GM23338 (cell line): ENCODE data around the gene ITIH5. TPM values are rescaled to one million over a fixed set of nuclear protein-coding genes. Genes with fewer than 3 reads are reported as not detected.
A peak's percentile ranks its signal among the peaks of the same experiment; 100 is the strongest.

Experiments used
- ATAC-seq: fragments of 200-7000 bp; cut with Tn5 transposase; 3 replicates; pipeline ENCODE4 v1.9.1; 2020
- DNase-seq: peaks from one replicate; pipeline ENCODE4 v3.0.0-alpha.2; 2015; ENCODE audit warnings: low spot score
- H2AFZ ChIP-seq: fragments of 200-600 bp; sonication (generic); 2 replicates; pipeline ENCODE4 v1.8.0; 2016; ENCODE audit warnings: antibody characterized with exemption, mild to moderate bottlenecking, moderate library complexity
- H3F3A ChIP-seq: fragments of 200-600 bp; sonication (generic); replicated peaks from 2 replicates; pipeline ENCODE4 v1.8.0; 2017; ENCODE audit warnings: antibody characterized with exemption, mixed run types, low read depth
- H3K27ac ChIP-seq: fragments of 200-600 bp; sonication (generic); 2 replicates; pipeline ENCODE4 v1.6.1; 2016; ENCODE audit warnings: low read depth
- H3K27me3 ChIP-seq: fragments of 200-600 bp; sonication (generic); 2 replicates; pipeline ENCODE4 v1.8.0; 2016; ENCODE audit warnings: mild to moderate bottlenecking, mixed run types, moderate library complexity; ENCODE audit not compliant: insufficient read depth
- H3K36me3 ChIP-seq: fragments of 200-600 bp; sonication (generic); 2 replicates; pipeline ENCODE4 v1.8.0; 2016; ENCODE audit warnings: mild to moderate bottlenecking; ENCODE audit not compliant: insufficient read depth
- H3K4me1 ChIP-seq: fragments of 200-600 bp; sonication (generic); 2 replicates; pipeline ENCODE4 v1.8.0; 2016; ENCODE audit warnings: mild to moderate bottlenecking, moderate library complexity; ENCODE audit not compliant: insufficient read depth
- H3K4me2 ChIP-seq: fragments of 200-600 bp; sonication (generic); 2 replicates; pipeline ENCODE4 v1.7.1; 2017; ENCODE audit warnings: mixed run types
- H3K4me3 ChIP-seq: fragments of 200-600 bp; sonication (generic); 2 replicates; pipeline ENCODE4 v1.6.1; 2016; ENCODE audit warnings: mixed run types
- H3K79me2 ChIP-seq: fragments of 200-600 bp; sonication (generic); replicated peaks from 2 replicates; pipeline ENCODE4 v1.8.0; 2017; ENCODE audit warnings: mild to moderate bottlenecking; ENCODE audit not compliant: insufficient read depth
- H3K9me2 ChIP-seq: fragments of 200-600 bp; sonication (generic); 2 replicates; pipeline ENCODE4 v1.8.0; 2017; ENCODE audit not compliant: insufficient read depth
- H4K20me1 ChIP-seq: fragments of 200-600 bp; sonication (generic); replicated peaks from 2 replicates; pipeline ENCODE4 v1.8.0; 2017; ENCODE audit warnings: mild to moderate bottlenecking; ENCODE audit not compliant: insufficient read depth
- H3K27ac Mint-ChIP-seq: 2 replicates; pipeline ENCODE4 v1.8.0; 2020; ENCODE audit warnings: inconsistent platforms, mild to moderate bottlenecking, moderate library complexity, mixed read lengths
- H3K27me3 Mint-ChIP-seq: 3 replicates; pipeline ENCODE4 v1.8.0; 2022; ENCODE audit warnings: low read depth, mild to moderate bottlenecking, moderate library complexity, mixed read lengths, inconsistent platforms; ENCODE audit not compliant: insufficient read depth, poor library complexity
- H3K36me3 Mint-ChIP-seq: 3 replicates; pipeline ENCODE4 v1.8.0; 2021; ENCODE audit warnings: low read depth, mild to moderate bottlenecking, inconsistent platforms, moderate library complexity, mixed read lengths
- H3K4me1 Mint-ChIP-seq: 3 replicates; pipeline ENCODE4 v1.8.0; 2020; ENCODE audit warnings: mild to moderate bottlenecking, inconsistent platforms, mixed read lengths
- H3K4me3 Mint-ChIP-seq: 3 replicates; pipeline ENCODE4 v1.8.0; 2021; ENCODE audit warnings: moderate library complexity, mild to moderate bottlenecking, inconsistent platforms, mixed read lengths
- H3K9me3 Mint-ChIP-seq: 3 replicates; pipeline ENCODE4 v1.8.0; 2020; ENCODE audit warnings: moderate library complexity, mild to moderate bottlenecking, inconsistent platforms, mixed read lengths
- CTCF ChIP-seq, 2 experiments: fragments of 200-600 bp in 1 of 2; sonication (generic) in 1 of 2; conservative IDR thresholded peaks; 2 replicates each; pipeline versions ENCODE4 v1.5.1 to v1.6.1; 2016 to 2017; ENCODE audit warnings: antibody characterized with exemption in 2 of 2, low read depth in 2 of 2, mild to moderate bottlenecking in 2 of 2, moderate library complexity in 1 of 2
- ETS1 ChIP-seq: IDR thresholded peaks from 2 replicates; pipeline ENCODE4 v1.6.1; 2016; ENCODE audit warnings: antibody characterized with exemption
- EZH2 ChIP-seq: fragments of 200-600 bp; sonication (generic); IDR thresholded peaks from one replicate; pipeline ENCODE4 v1.8.0; 2017; ENCODE audit warnings: antibody characterized with exemption, mild to moderate bottlenecking, low read depth; ENCODE audit not compliant: unreplicated experiment
- POLR2AphosphoS5 ChIP-seq: IDR thresholded peaks from 2 replicates; pipeline ENCODE4 v1.6.1; 2016; ENCODE audit warnings: antibody characterized with exemption, low read depth
- REST ChIP-seq: IDR thresholded peaks from one replicate; pipeline ENCODE4 v1.6.1; 2018; ENCODE audit warnings: antibody characterized with exemption; ENCODE audit not compliant: unreplicated experiment
- polyA plus RNA-seq: library from polyadenylated mRNA; unstranded; fragments of >200 nt; fragmentation: Nextera tagmentation; extraction: Ambion mirVana; gene quantifications from 2 replicates; pipeline ENCODE4 v1.2.1, GENCODE V29; 2016
- total RNA-seq: library from RNA; depleted of rRNA; stranded (reverse); fragments of >200 nt; shearing (Covaris generic); gene quantifications from 2 replicates; pipeline ENCODE4 v1.2.3, GENCODE V29; 2014

ITIH5 gene
- total and polyA plus RNA-seq, 2 experiments from 2014 or later = 0.99 to 2.2 TPM

- peaks cover 22% of the 10 kb centered on the region for H3K27me3 Mint-ChIP-seq
- peak overlapping the region; percentile 23; the same call in 1 of the 2 replicates for H3K27ac ChIP-seq
- peak overlapping the region; percentile 93 for H3K4me2 ChIP-seq
- DNase-seq (peak; percentile 77), ATAC-seq (peak; percentile 80)
- H3K27me3 ChIP-seq = peaks cover 24% of the 10 kb centered on the region
- no peaks in the 10 kb centered on the region for H3K9me2 ChIP-seq
- no peaks in the 10 kb centered on the region for H3K36me3 Mint-ChIP-seq
- H3F3A ChIP-seq = peaks cover 11% of the 10 kb centered on the region; the same call in 1 of the 2 replicates
- H3K4me3 Mint-ChIP-seq = peak overlapping the region; percentile 83
- H3K4me1 ChIP-seq = peaks cover 19% of the 10 kb centered on the region
- no peaks in the 10 kb centered on the region for H3K79me2 ChIP-seq
- H3K9me3 Mint-ChIP-seq = no peaks in the 10 kb centered on the region
- peak overlapping the region; percentile 100 for H2AFZ ChIP-seq
- no peaks in the 10 kb centered on the region for H3K36me3 ChIP-seq
- TF ChIP-seq REST (no peak), POLR2AphosphoS5 (peak; percentile 46), CTCF (conservative IDR thresholded peaks at IDR 0.05; ENCODE audit: low read depth in 2 of 2) (peak in 1 of 2 experiments; percentile 16; a peak in 1 of 4 replicates), EZH2 (no peak), ETS1 (no peak)
- no peak overlapping the region for H3K27ac Mint-ChIP-seq
- H4K20me1 ChIP-seq = no peaks in the 10 kb centered on the region
- H3K4me1 Mint-ChIP-seq = peaks cover 21% of the 10 kb centered on the region
- peak overlapping the region; percentile 76 for H3K4me3 ChIP-seq
These were observed 736 bp upstream of the ITIH5 start for GRCh38 chr10:7667262-7668141.

- H3K4me1 ChIP-seq = peaks cover 19% of the 10 kb centered on the region
- H3K4me3 ChIP-seq = peak overlapping the region; percentile 75
- H3K27me3 ChIP-seq = peaks cover 24% of the 10 kb centered on the region
- H3K4me1 Mint-ChIP-seq = peaks cover 15% of the 10 kb centered on the region
- DNase-seq (no peak), ATAC-seq (no peak)
- H4K20me1 ChIP-seq = no peaks in the 10 kb centered on the region
- H3K4me3 Mint-ChIP-seq = peak overlapping the region; percentile 81
- no peaks in the 10 kb centered on the region for H3K79me2 ChIP-seq
- H3K36me3 ChIP-seq = no peaks in the 10 kb centered on the region
- H3K27ac ChIP-seq = no peak overlapping the region
- no peaks in the 10 kb centered on the region for H3K9me3 Mint-ChIP-seq
- no peaks in the 10 kb centered on the region for H3K36me3 Mint-ChIP-seq
- H2AFZ ChIP-seq = peak overlapping the region; percentile 95; the same call in 1 of the 2 replicates
- TF ChIP-seq REST = no peak
- TF ChIP-seq EZH2 = peak; percentile 29
- H3F3A ChIP-seq = peaks cover 11% of the 10 kb centered on the region; the same call in 1 of the 2 replicates
- H3K9me2 ChIP-seq = no peaks in the 10 kb centered on the region
- H3K27ac Mint-ChIP-seq = no peak overlapping the region
- H3K4me2 ChIP-seq = peak overlapping the region; percentile 93
- peaks cover 22% of the 10 kb centered on the region for H3K27me3 Mint-ChIP-seq
These were observed 999 bp downstream of the ITIH5 start for GRCh38 chr10:7665767-7666166.
